ENCODE measurements around the gene FOXB2. TPM values are rescaled to one million over a fixed set of nuclear protein-coding genes. Genes with fewer than 3 reads are reported as not detected.

The FOXB2 gene
- total and polyA plus RNA-seq, 2 of the 13 experiments (the other 11 are each of a cell fraction or from before 2014, with no cell fraction given), result not detected

DNA sequence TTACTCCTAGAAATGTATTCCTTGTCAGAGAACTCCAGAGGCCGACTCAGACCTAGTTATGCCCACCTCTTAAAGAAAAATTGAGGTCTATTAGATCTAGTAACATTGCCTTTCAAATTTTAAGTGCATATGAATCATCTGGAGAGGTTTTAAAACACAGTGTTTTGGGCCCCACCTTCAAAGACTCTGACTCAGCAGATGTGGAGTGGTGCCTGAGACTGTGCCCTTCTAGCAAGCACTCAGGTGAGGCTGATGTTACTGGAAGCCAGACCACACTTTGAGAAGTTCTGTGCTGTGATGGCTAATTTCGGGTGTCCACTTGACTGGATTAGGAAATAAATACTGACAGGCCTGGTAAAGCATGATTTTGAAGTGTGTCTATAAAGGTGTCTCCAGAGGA is 10.6 kb downstream of the FOXB2 start:
- no TSS peak for BruUV-seq (replicated peaks)
- intact Hi-C loops (cut with micrococcal nuclease; ENCODE audit: unreplicated experiment) (no loop called here), in situ Hi-C loops (cut with HindIII; ENCODE audit: extremely low pct_ligation_motif_present, low pct_unique_long_range_greater_than_20kb) (no loop called here)

More for the DNA sequence above, 10.6 kb downstream of the FOXB2 start:
- DNase-seq (ENCODE audit: low spot score) (no peak), ATAC-seq (no peak), FAIRE-seq (no peak)
- ChIA-PET CTCF (ENCODE audit: low intra/inter-chr PET ratio, low total read pairs) (no interaction called here), POLR2A (no interaction called here)
- H3K9me3 ChIP-seq (ENCODE audit: low read length), result no peaks in the 10 kb centered on the region
- H3K4me2 ChIP-seq (ENCODE audit: low read depth, low read length), result no peak overlapping the region
- H3K27ac ChIP-seq (ENCODE audit: extremely low read length, insufficient read depth, low read length), result no peak overlapping the region
- H3K79me2 ChIP-seq (ENCODE audit: insufficient read depth, low read length), result no peaks in the 10 kb centered on the region
- WGBS (ENCODE audit: low lambda C conversion rate), result 0% methylated on average over 2 of the region's 2 CpGs
- no peaks in the 10 kb centered on the region for H4K20me1 ChIP-seq (ENCODE audit: insufficient read depth, low read length)
- H3K4me1 ChIP-seq (ENCODE audit: insufficient read depth, low read length), result no peaks in the 10 kb centered on the region
- no peak overlapping the region for H2AFZ ChIP-seq (ENCODE audit: low read length)
- no peak for TF ChIP-seq NFKB2 (CRISPR knock-in tag; IDR thresholded peaks at IDR 0.05; ENCODE audit: borderline replicate concordance)
- TF ChIP-seq SMAD9 (CRISPR knock-in tag; IDR thresholded peaks at IDR 0.05), result no peak
- no peak for TF ChIP-seq ZSCAN30 (CRISPR knock-in tag; IDR thresholded peaks at IDR 0.05)
- no peak for TF ChIP-seq ZNF343 (CRISPR knock-in tag; IDR thresholded peaks at IDR 0.05)
- TF ChIP-seq CHD4 (IDR thresholded peaks at IDR 0.05; ENCODE audit: borderline replicate concordance, low read length), result no peak
- TF ChIP-seq, protein P1, sequence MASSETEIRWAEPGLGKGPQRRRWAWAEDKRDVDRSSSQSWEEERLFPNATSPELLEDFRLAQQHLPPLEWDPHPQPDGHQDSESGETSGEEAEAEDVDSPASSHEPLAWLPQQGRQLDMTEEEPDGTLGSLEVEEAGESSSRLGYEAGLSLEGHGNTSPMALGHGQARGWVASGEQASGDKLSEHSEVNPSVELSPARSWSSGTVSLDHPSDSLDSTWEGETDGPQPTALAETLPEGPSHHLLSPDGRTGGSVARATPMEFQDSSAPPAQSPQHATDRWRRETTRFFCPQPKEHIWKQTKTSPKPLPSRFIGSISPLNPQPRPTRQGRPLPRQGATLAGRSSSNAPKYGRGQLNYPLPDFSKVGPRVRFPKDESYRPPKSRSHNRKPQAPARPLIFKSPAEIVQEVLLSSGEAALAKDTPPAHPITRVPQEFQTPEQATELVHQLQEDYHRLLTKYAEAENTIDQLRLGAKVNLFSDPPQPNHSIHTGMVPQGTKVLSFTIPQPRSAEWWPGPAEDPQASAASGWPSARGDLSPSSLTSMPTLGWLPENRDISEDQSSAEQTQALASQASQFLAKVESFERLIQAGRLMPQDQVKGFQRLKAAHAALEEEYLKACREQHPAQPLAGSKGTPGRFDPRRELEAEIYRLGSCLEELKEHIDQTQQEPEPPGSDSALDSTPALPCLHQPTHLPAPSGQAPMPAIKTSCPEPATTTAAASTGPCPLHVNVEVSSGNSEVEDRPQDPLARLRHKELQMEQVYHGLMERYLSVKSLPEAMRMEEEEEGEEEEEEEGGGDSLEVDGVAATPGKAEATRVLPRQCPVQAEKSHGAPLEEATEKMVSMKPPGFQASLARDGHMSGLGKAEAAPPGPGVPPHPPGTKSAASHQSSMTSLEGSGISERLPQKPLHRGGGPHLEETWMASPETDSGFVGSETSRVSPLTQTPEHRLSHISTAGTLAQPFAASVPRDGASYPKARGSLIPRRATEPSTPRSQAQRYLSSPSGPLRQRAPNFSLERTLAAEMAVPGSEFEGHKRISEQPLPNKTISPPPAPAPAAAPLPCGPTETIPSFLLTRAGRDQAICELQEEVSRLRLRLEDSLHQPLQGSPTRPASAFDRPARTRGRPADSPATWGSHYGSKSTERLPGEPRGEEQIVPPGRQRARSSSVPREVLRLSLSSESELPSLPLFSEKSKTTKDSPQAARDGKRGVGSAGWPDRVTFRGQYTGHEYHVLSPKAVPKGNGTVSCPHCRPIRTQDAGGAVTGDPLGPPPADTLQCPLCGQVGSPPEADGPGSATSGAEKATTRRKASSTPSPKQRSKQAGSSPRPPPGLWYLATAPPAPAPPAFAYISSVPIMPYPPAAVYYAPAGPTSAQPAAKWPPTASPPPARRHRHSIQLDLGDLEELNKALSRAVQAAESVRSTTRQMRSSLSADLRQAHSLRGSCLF (CRISPR knock-in tag; IDR thresholded peaks at IDR 0.05; ENCODE audit: borderline replicate concordance), result no peak
- TF ChIP-seq POLR2G (IDR thresholded peaks at IDR 0.05; ENCODE audit: low read depth, low read length), result no peak
- TF ChIP-seq, protein P2, sequence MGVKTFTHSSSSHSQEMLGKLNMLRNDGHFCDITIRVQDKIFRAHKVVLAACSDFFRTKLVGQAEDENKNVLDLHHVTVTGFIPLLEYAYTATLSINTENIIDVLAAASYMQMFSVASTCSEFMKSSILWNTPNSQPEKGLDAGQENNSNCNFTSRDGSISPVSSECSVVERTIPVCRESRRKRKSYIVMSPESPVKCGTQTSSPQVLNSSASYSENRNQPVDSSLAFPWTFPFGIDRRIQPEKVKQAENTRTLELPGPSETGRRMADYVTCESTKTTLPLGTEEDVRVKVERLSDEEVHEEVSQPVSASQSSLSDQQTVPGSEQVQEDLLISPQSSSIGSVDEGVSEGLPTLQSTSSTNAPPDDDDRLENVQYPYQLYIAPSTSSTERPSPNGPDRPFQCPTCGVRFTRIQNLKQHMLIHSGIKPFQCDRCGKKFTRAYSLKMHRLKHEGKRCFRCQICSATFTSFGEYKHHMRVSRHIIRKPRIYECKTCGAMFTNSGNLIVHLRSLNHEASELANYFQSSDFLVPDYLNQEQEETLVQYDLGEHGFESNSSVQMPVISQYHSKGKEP (CRISPR knock-in tag; IDR thresholded peaks at IDR 0.05), result no peak
- no peak for TF ChIP-seq ZNF569 (CRISPR knock-in tag; IDR thresholded peaks at IDR 0.05; ENCODE audit: borderline replicate concordance)
- TF ChIP-seq ATF7 (IDR thresholded peaks at IDR 0.05), result no peak
- TF ChIP-seq ATF7 (CRISPR knock-in tag; IDR thresholded peaks at IDR 0.05), result no peak
- no peak for TF ChIP-seq CC2D1A (CRISPR knock-in tag; IDR thresholded peaks at IDR 0.05)
- no peak for TF ChIP-seq ZFP90 (CRISPR knock-in tag; IDR thresholded peaks at IDR 0.05; ENCODE audit: borderline replicate concordance)
- TF ChIP-seq CCAR2 (optimal IDR thresholded peaks at IDR 0.05; ENCODE audit: low read depth, low read length), result no peak
- TF ChIP-seq SATB2 (CRISPR knock-in tag; IDR thresholded peaks at IDR 0.05), result no peak
- no peak overlapping the region for H3K9ac ChIP-seq (ENCODE audit: insufficient read depth, low read depth, low read length)
- no peak overlapping the region for H3K4me3 ChIP-seq (replicated peaks in 1 of 3; ENCODE audit: insufficient read depth in 1 of 3, low read depth in 2 of 3, low read length in 3 of 3)
- H3K36me3 ChIP-seq (replicated peaks in 1 of 2; ENCODE audit: control insufficient read depth in 1 of 2, insufficient read depth in 2 of 2, low read length in 2 of 2), result no peaks in the 10 kb centered on the region
- peaks cover 0 to 10% of the 10 kb centered on the region in 2 experiments; a peak in 2 of 5 replicates for H3K27me3 ChIP-seq (ENCODE audit: control insufficient read depth in 1 of 2, insufficient read depth in 2 of 2, low read length in 2 of 2)
